HEK293 (cell line): Measurements from ENCODE around the gene ZNF146.

ENCODE experiments used
- CTCF ChIA-PET: fragments of 350-600 bp; formaldehyde crosslinking; extraction: SDS; loops from one replicate; lab custom pipeline; 2021; ENCODE audit warnings: antibody characterized with exemption; lab: Yijun Ruan, JAX
- POLR2A ChIA-PET: fragments of 300-600 bp; formaldehyde crosslinking; extraction: SDS; loops from one replicate; lab custom pipeline; 2020; ENCODE audit warnings: antibody characterized with exemption, inconsistent platforms; lab: Yijun Ruan, JAX
- H3K27ac ChIP-seq: fragments of 200-500 bp; sonication (Bioruptor generic); 2 replicates; pipeline ENCODE4 v1.5.1; 2014; ENCODE audit warnings: low read depth, low read length, control low read depth, inconsistent platforms; ENCODE audit errors: extremely low read depth
- H3K36me3 ChIP-seq, 2 experiments: fragments of 200-500 bp in 1 of 2; sonication (Bioruptor generic) in 1 of 2; 1 replicate in 1 of 2; 2 replicates in 1 of 2; pipeline ENCODE4 v1.5.1; 2014 to 2017; ENCODE audit warnings: inconsistent platforms in 2 of 2, low read length in 2 of 2; ENCODE audit not compliant: control insufficient read depth in 2 of 2, insufficient read depth in 1 of 2
- H3K4me1 ChIP-seq: fragments of 200-500 bp; sonication (Bioruptor generic); 2 replicates; pipeline ENCODE4 v1.5.1; 2014; ENCODE audit warnings: mild to moderate bottlenecking, low read length, inconsistent platforms; ENCODE audit not compliant: control insufficient read depth, insufficient read depth
- H3K4me3 ChIP-seq: 2 replicates; pipeline ENCODE4 v1.5.1; 2011; ENCODE audit warnings: low read depth, mild to moderate bottlenecking, control low read depth, low read length, moderate library complexity
- H3K9me3 ChIP-seq: fragments of 200-500 bp; sonication (Bioruptor generic); 2 replicates; pipeline ENCODE4 v1.5.1; 2014; ENCODE audit warnings: low read depth, low read length, inconsistent platforms; ENCODE audit not compliant: control insufficient read depth, insufficient read depth
- GLIS1 ChIP-seq: fragments of 450-650 bp; formaldehyde crosslinking; IDR thresholded peaks from 2 replicates; pipeline ENCODE4 v1.5.1; 2016; ENCODE audit warnings: missing biosample characterization, missing genetic modification characterization
- HOXC10 ChIP-seq: sonication (generic); formaldehyde crosslinking; IDR thresholded peaks from 2 replicates; pipeline ENCODE4 v1.8.1; 2023; ENCODE audit warnings: mild to moderate bottlenecking, missing genetic modification reagents
- INSM2 ChIP-seq: fragments of 450-650 bp; formaldehyde crosslinking; IDR thresholded peaks from 2 replicates; pipeline ENCODE4 v1.5.1; 2016; ENCODE audit warnings: missing biosample characterization, missing genetic modification characterization
- KLF1 ChIP-seq: fragments of 450-650 bp; formaldehyde crosslinking; IDR thresholded peaks from 2 replicates; pipeline ENCODE4 v1.5.1; 2016; ENCODE audit warnings: missing biosample characterization, missing genetic modification characterization
- MZF1 ChIP-seq: fragments of 450-650 bp; formaldehyde crosslinking; IDR thresholded peaks from 2 replicates; pipeline ENCODE4 v1.5.1; 2017; ENCODE audit warnings: missing biosample characterization, missing genetic modification characterization, borderline replicate concordance
- ZBTB49 ChIP-seq: fragments of 450-650 bp; formaldehyde crosslinking; IDR thresholded peaks from 2 replicates; pipeline ENCODE4 v1.5.1; 2016; ENCODE audit warnings: missing biosample characterization, missing genetic modification characterization, low read depth
- ZFP41 ChIP-seq: fragments of 450-650 bp; formaldehyde crosslinking; IDR thresholded peaks from 2 replicates; pipeline ENCODE4 v1.5.1; 2016; ENCODE audit warnings: missing biosample characterization, missing genetic modification characterization, borderline replicate concordance
- ZFP69B ChIP-seq: fragments of 450-650 bp; formaldehyde crosslinking; IDR thresholded peaks from 2 replicates; pipeline ENCODE4 v1.5.1; 2016; ENCODE audit warnings: missing biosample characterization, missing genetic modification characterization
- ZNF24 ChIP-seq: fragments of 450-650 bp; formaldehyde crosslinking; IDR thresholded peaks from 2 replicates; pipeline ENCODE4 v1.5.1; 2016; ENCODE audit warnings: missing biosample characterization, missing genetic modification characterization
- ZNF354C ChIP-seq: fragments of 450-650 bp; formaldehyde crosslinking; IDR thresholded peaks from 2 replicates; pipeline ENCODE4 v1.5.1; 2016; ENCODE audit warnings: missing biosample characterization, missing genetic modification characterization, low read depth, borderline replicate concordance
- ZNF404 ChIP-seq: fragments of 450-650 bp; formaldehyde crosslinking; IDR thresholded peaks from 2 replicates; pipeline ENCODE4 v1.5.1; 2017; ENCODE audit warnings: missing biosample characterization, missing genetic modification characterization
- ZNF549 ChIP-seq: fragments of 450-650 bp; IDR thresholded peaks from 2 replicates; pipeline ENCODE4 v1.5.1; 2018; ENCODE audit warnings: missing biosample characterization, missing genetic modification characterization, mild to moderate bottlenecking, inconsistent platforms, moderate library complexity
- ZNF596 ChIP-seq: fragments of 450-650 bp; IDR thresholded peaks from 2 replicates; pipeline ENCODE4 v1.5.0; 2018; ENCODE audit warnings: missing biosample characterization, mild to moderate bottlenecking, missing genetic modification characterization, moderate library complexity
- ZNF629 ChIP-seq: fragments of 450-650 bp; formaldehyde crosslinking; IDR thresholded peaks from 2 replicates; pipeline ENCODE4 v1.5.1; 2017; ENCODE audit warnings: missing biosample characterization, missing genetic modification characterization
- ZNF704 ChIP-seq: fragments of 450-650 bp; formaldehyde crosslinking; IDR thresholded peaks from 2 replicates; pipeline ENCODE4 v1.5.1; 2016; ENCODE audit warnings: missing biosample characterization, missing genetic modification characterization
- ZNF837 ChIP-seq: fragments of 450-650 bp; formaldehyde crosslinking; IDR thresholded peaks from 2 replicates; pipeline ENCODE4 v1.5.1; 2016; ENCODE audit warnings: missing biosample characterization, missing genetic modification characterization
- ZNF843 ChIP-seq: fragments of 450-650 bp; formaldehyde crosslinking; IDR thresholded peaks from 2 replicates; pipeline ENCODE4 v1.5.1; 2016; ENCODE audit warnings: missing biosample characterization, missing genetic modification characterization
- ZSCAN16 ChIP-seq: fragments of 450-650 bp; formaldehyde crosslinking; IDR thresholded peaks from 2 replicates; pipeline ENCODE4 v1.5.1; 2016; ENCODE audit warnings: missing biosample characterization, missing genetic modification characterization
- ZSCAN23 ChIP-seq: fragments of 450-650 bp; formaldehyde crosslinking; IDR thresholded peaks from 2 replicates; pipeline ENCODE4 v1.5.1; 2016; ENCODE audit warnings: missing biosample characterization, missing genetic modification characterization

ZNF146 gene

GRCh38 chr19:36265856-36266374, 51.0 kb downstream of the ZNF146 start:
- no peak overlapping the region for H3K27ac ChIP-seq
- TF ChIP-seq ZNF837 (no peak), ZBTB49 (tag by site-specific recombination) (no peak), ZFP41 (tag by site-specific recombination) (no peak), GLIS1 (no peak), ZNF629 (no peak), ZNF704 (no peak), KLF1 (tag by site-specific recombination) (no peak), HOXC10 (CRISPR knock-in tag) (no peak), ZNF843 (tag by site-specific recombination) (no peak), ZNF404 (tag by site-specific recombination) (no peak), MZF1 (tag by site-specific recombination) (no peak), INSM2 (tag by site-specific recombination) (no peak), ZNF549 (tag by site-specific recombination) (no peak), ZSCAN23 (tag by site-specific recombination) (no peak), ZNF596 (tag by site-specific recombination) (no peak)
- TF ChIP-seq, all 188 proteins: peak for 0
- POLR2A ChIA-PET = no interaction called here
- Histone ChIP-seq H3K36me3 (no peaks in the 10 kb centered on the region), H3K9me3 (no peaks in the 10 kb centered on the region), H3K4me3 (no peak overlapping the region), H3K4me1 (no peaks in the 10 kb centered on the region)
- CTCF ChIA-PET = no interaction called here

GRCh38 chr19:36266375-36266961, 51.6 kb downstream of the ZNF146 start:
- CTCF ChIA-PET = no interaction called here
- POLR2A ChIA-PET = no interaction called here
- Histone ChIP-seq H3K4me3 (no peak overlapping the region), H3K36me3 (no peaks in the 10 kb centered on the region), H3K9me3 (no peaks in the 10 kb centered on the region), H3K27ac (no peak overlapping the region), H3K4me1 (no peaks in the 10 kb centered on the region)
- TF ChIP-seq ZSCAN16 (no peak), ZNF24 (tag by site-specific recombination) (no peak), ZNF354C (tag by site-specific recombination) (no peak), ZFP69B (tag by site-specific recombination) (no peak)
